T-cell (primary cell): ENCODE data around the gene BBOF1. TPM values are rescaled to one million over a fixed set of nuclear protein-coding genes. Genes with fewer than 3 reads are reported as not detected.
A peak's percentile ranks its signal among the peaks of the same experiment; 100 is the strongest.

Experiments used
- ATAC-seq, 4 experiments: fragments of 200-7000 bp in 3 of 4; fragments of 150-1000 bp in 1 of 4; cut with Tn5 transposase; replicated peaks in 1 of 4; 1 replicate in 3 of 4; 2 replicates in 1 of 4; pipeline ENCODE4 v1.10.0; 2021; ENCODE audit warnings: moderate library complexity in 3 of 4, mild to moderate bottlenecking in 2 of 4, moderate number of reproducible peaks in 1 of 4
- CTCF ChIA-PET, 2 donors: fragments of 300-600 bp; sonication (Branson Sonifier 250); formaldehyde crosslinking; loops; one replicate each; lab custom pipeline; 2022; ENCODE audit warnings: antibody characterized with exemption in 2 of 2; lab: Charles Lee
- POLR2A ChIA-PET, 2 donors: fragments of 300-600 bp; sonication (Branson Sonifier 250); formaldehyde crosslinking; loops; one replicate each; lab custom pipeline; 2022; ENCODE audit warnings: antibody characterized with exemption in 2 of 2; lab: Charles Lee
- DNase-seq, 35 experiments: peaks; one replicate each; pipeline versions ENCODE4 v3.0.0 to v3.0.0-alpha.2; 2013 to 2023
- H3K27ac ChIP-seq: one replicate; pipeline ENCODE4 v1.5.1; 2013; ENCODE audit warnings: low read length
- H3K27me3 ChIP-seq, 2 experiments: replicated peaks in 1 of 2; 1 replicate in 1 of 2; 2 replicates in 1 of 2; pipeline versions ENCODE4 v1.6.1 to v1.7.0; 2013; ENCODE audit warnings: low read length in 1 of 2, mixed read lengths in 1 of 2; ENCODE audit not compliant: control insufficient read depth in 2 of 2, insufficient read depth in 2 of 2; ENCODE audit errors: extremely low read depth in 1 of 2
- H3K36me3 ChIP-seq, 2 donors: 1 replicate in 1 of 2; 2 replicates in 1 of 2; pipeline versions ENCODE4 v1.6.1 to v1.7.0; 2013; ENCODE audit warnings: low read length in 1 of 2; ENCODE audit not compliant: control insufficient read depth in 2 of 2, insufficient read depth in 1 of 2; ENCODE audit errors: extremely low read depth in 1 of 2
- H3K4me1 ChIP-seq, 2 experiments: 1 replicate in 1 of 2; 2 replicates in 1 of 2; pipeline versions ENCODE4 v1.6.1 to v1.7.0; 2013; ENCODE audit warnings: low read length in 2 of 2, mixed read lengths in 1 of 2; ENCODE audit not compliant: insufficient read depth in 2 of 2, control insufficient read depth in 1 of 2; ENCODE audit errors: extremely low read depth in 1 of 2
- H3K4me3 ChIP-seq, 2 donors: 1 replicate in 1 of 2; 2 replicates in 1 of 2; pipeline versions ENCODE4 v1.5.1 to v1.7.0; 2013; ENCODE audit warnings: mild to moderate bottlenecking in 2 of 2, low read length in 1 of 2, moderate library complexity in 1 of 2; ENCODE audit not compliant: control insufficient read depth in 1 of 2; ENCODE audit errors: extremely low read depth in 1 of 2
- H3K9me3 ChIP-seq: 2 replicates; pipeline ENCODE4 v1.7.0; 2013
- H3K27ac Mint-ChIP-seq, 2 donors: one replicate each; pipeline ENCODE4 v1.8.0; 2020 to 2021; ENCODE audit warnings: mild to moderate bottlenecking in 2 of 2, mixed read lengths in 2 of 2
- H3K27me3 Mint-ChIP-seq, 2 donors: one replicate each; pipeline ENCODE4 v1.8.0; 2021 to 2022; ENCODE audit warnings: mixed read lengths in 2 of 2
- H3K36me3 Mint-ChIP-seq: one replicate; pipeline ENCODE4 v1.8.0; 2021; ENCODE audit warnings: mixed read lengths
- H3K4me1 Mint-ChIP-seq, 3 donors: one replicate each; pipeline ENCODE4 v1.8.0; 2020 to 2022; ENCODE audit warnings: mixed read lengths in 3 of 3, mild to moderate bottlenecking in 1 of 3
- H3K4me3 Mint-ChIP-seq, 3 donors: one replicate each; pipeline ENCODE4 v1.8.0; 2020 to 2022; ENCODE audit warnings: mild to moderate bottlenecking in 3 of 3, mixed read lengths in 3 of 3, moderate library complexity in 3 of 3
- H3K9me3 Mint-ChIP-seq, 3 donors: one replicate each; pipeline ENCODE4 v1.8.0; 2020 to 2022; ENCODE audit warnings: mixed read lengths in 3 of 3
- WGBS: methylation state at CpG from one replicate; pipeline ENCODE4 v1.1.5; 2013; ENCODE audit warnings: missing lambda C conversion rate; ENCODE audit not compliant: insufficient coverage; 5-methylcytosine and 5-hydroxymethylcytosine counted together
- total RNA-seq, 35 experiments: library from RNA in 6 of 35; stranded (reverse) in 6 of 35; fragments of 120-200 nt in 1 of 35; gene quantifications; one replicate each; pipeline versions ENCODE4 v1.2.1 to v1.2.4 and lab custom pipeline; 2013 to 2026

Gene BBOF1
- total RNA-seq, 5 donors from 2014 or later (not counting 1 experiment from before 2014, with no cell fraction given) = 1.8 to 3.1 (median 2.3) TPM

GRCh38 chr14:74018174-74018585, 969 bp upstream of the BBOF1 start:
- H3K36me3 Mint-ChIP-seq = peaks cover 8% of the 10 kb centered on the region
- H3K4me3 Mint-ChIP-seq = peak overlapping the region; percentile 89 to 94 (median 92)
- no peaks in the 10 kb centered on the region for H3K27me3 Mint-ChIP-seq
- ATAC-seq (peak in 2 of 4 experiments; percentile 13 to 19), DNase-seq (peak in 1 of 35 experiments; percentile 46)
- peaks cover 15 to 17% (median 16%) of the 10 kb centered on the region in 3 donors for H3K4me1 Mint-ChIP-seq
- peak overlapping the region; percentile 94 to 96 for H3K27ac Mint-ChIP-seq
- peak overlapping the region; percentile 74 to 94 for H3K4me3 ChIP-seq
- 0% methylated on average over 2 of the region's 8 CpGs for WGBS
- POLR2A ChIA-PET = interaction anchor here in 1 of 2 donors (0.5 to 0.7 kb wide), 3 partner anchors 66 to 1638 kb away, joined by 3 to 11 read pairs (median 8); no protein-coding TSS in a partner anchor
- H3K27me3 ChIP-seq = no peaks in the 10 kb centered on the region
- H3K36me3 ChIP-seq = peaks cover 0 to 7% of the 10 kb centered on the region in 2 donors
- CTCF ChIA-PET = interaction anchor here in 1 of 2 donors (0.7 kb wide), 1 partner anchor 44 kb away, joined by 3 read pairs; no protein-coding TSS in a partner anchor
- no peaks in the 10 kb centered on the region for H3K9me3 Mint-ChIP-seq
- H3K4me1 ChIP-seq = peaks cover 4 to 16% of the 10 kb centered on the region in 2 experiments
- no peaks in the 10 kb centered on the region for H3K9me3 ChIP-seq
- peak overlapping the region; percentile 90 for H3K27ac ChIP-seq

- Histone ChIP-seq H3K36me3 (no peaks in the 10 kb centered on the region), H3K27me3 (no peaks in the 10 kb centered on the region), H3K4me3 (peak overlapping the region; percentile 84 to 94), H3K4me1 (peaks cover 4 to 16% of the 10 kb centered on the region in 2 experiments), H3K9me3 (no peaks in the 10 kb centered on the region), H3K27ac (peak overlapping the region; percentile 86)
- peak overlapping the region; percentile 83 to 94 (median 92) for H3K4me3 Mint-ChIP-seq
- H3K36me3 Mint-ChIP-seq = no peaks in the 10 kb centered on the region
- H3K4me1 Mint-ChIP-seq = peaks cover 15 to 17% (median 16%) of the 10 kb centered on the region in 3 donors
- DNase-seq = peak in 1 of 35 experiments; percentile 13
- H3K27ac Mint-ChIP-seq = peak overlapping the region; percentile 87 to 89
- no peaks in the 10 kb centered on the region for H3K9me3 Mint-ChIP-seq
- no peaks in the 10 kb centered on the region for H3K27me3 Mint-ChIP-seq
- POLR2A ChIA-PET = interaction anchor here in 1 of 2 donors (1.2 kb wide), 1 partner anchor 70 kb away, joined by 4 read pairs; the partner anchor contains the start of genes COQ6 and FAM161B
- no peak for ATAC-seq
- CTCF ChIA-PET = interaction anchor here in 1 of 2 donors (0.6 kb wide), 1 partner anchor 247 kb away, joined by 3 read pairs; no protein-coding TSS in a partner anchor
- under 1% methylated on average over 16 of the region's 21 CpGs for WGBS
Measured at GRCh38 chr14:74019408-74020137, 424 bp downstream of the BBOF1 start.

- H3K4me3 ChIP-seq = no peak overlapping the region
- POLR2A ChIA-PET = no interaction called here
- H3K27ac Mint-ChIP-seq = no peak overlapping the region
- no peaks in the 10 kb centered on the region for H3K27me3 Mint-ChIP-seq
- peaks cover 15 to 17% (median 16%) of the 10 kb centered on the region in 3 donors for H3K4me1 Mint-ChIP-seq
- H3K36me3 Mint-ChIP-seq = no peaks in the 10 kb centered on the region
- no peak for ATAC-seq
- H3K9me3 Mint-ChIP-seq = no peaks in the 10 kb centered on the region
- H3K27ac ChIP-seq = no peak overlapping the region
- no peaks in the 10 kb centered on the region for H3K36me3 ChIP-seq
- no peak for DNase-seq
- no peak overlapping the region for H3K4me3 Mint-ChIP-seq
- WGBS = no CpG with 5 or more reads among the region's 4 CpGs
- peaks cover 4 to 16% of the 10 kb centered on the region in 2 experiments for H3K4me1 ChIP-seq
- no peaks in the 10 kb centered on the region for H3K9me3 ChIP-seq
- CTCF ChIA-PET = no interaction called here
- H3K27me3 ChIP-seq = no peaks in the 10 kb centered on the region
Measured at GRCh38 chr14:74022346-74022745, 3.2 kb downstream of the BBOF1 start.

GRCh38 chr14:74029136-74029535, 10.0 kb downstream of the BBOF1 start:
- Histone ChIP-seq H3K4me1 (no peaks in the 10 kb centered on the region), H3K36me3 (no peaks in the 10 kb centered on the region), H3K9me3 (no peaks in the 10 kb centered on the region), H3K4me3 (no peak overlapping the region), H3K27me3 (no peaks in the 10 kb centered on the region), H3K27ac (no peak overlapping the region)
- no peaks in the 10 kb centered on the region for H3K36me3 Mint-ChIP-seq
- WGBS = no CpG with 5 or more reads among the region's 3 CpGs
- H3K27me3 Mint-ChIP-seq = no peaks in the 10 kb centered on the region
- no peaks in the 10 kb centered on the region for H3K9me3 Mint-ChIP-seq
- DNase-seq (no peak), ATAC-seq (no peak)
- CTCF ChIA-PET = no interaction called here
- POLR2A ChIA-PET = no interaction called here
- H3K4me1 Mint-ChIP-seq = no peaks in the 10 kb centered on the region
- no peak overlapping the region for H3K27ac Mint-ChIP-seq
- H3K4me3 Mint-ChIP-seq = no peak overlapping the region

GRCh38 chr14:74034572-74034971, 15.4 kb downstream of the BBOF1 start:
- H3K9me3 ChIP-seq = no peaks in the 10 kb centered on the region
- Mint-ChIP-seq H3K9me3 (no peaks in the 10 kb centered on the region), H3K36me3 (no peaks in the 10 kb centered on the region), H3K27ac (no peak overlapping the region), H3K4me3 (no peak overlapping the region), H3K27me3 (no peaks in the 10 kb centered on the region), H3K4me1 (no peaks in the 10 kb centered on the region)
- DNase-seq (no peak), ATAC-seq (no peak)
- no peak overlapping the region for H3K27ac ChIP-seq
- no peaks in the 10 kb centered on the region for H3K4me1 ChIP-seq
- ChIA-PET CTCF (interaction anchor here in 1 of 2 donors (0.7 kb wide), 1 partner anchor 9 kb away, joined by 3 read pairs; no protein-coding TSS in a partner anchor), POLR2A (no interaction called here)
- WGBS = 86% methylated on average over 2 of the region's 3 CpGs
- no peaks in the 10 kb centered on the region for H3K27me3 ChIP-seq
- no peaks in the 10 kb centered on the region for H3K36me3 ChIP-seq
- H3K4me3 ChIP-seq = no peak overlapping the region

- Mint-ChIP-seq H3K4me3 (no peak overlapping the region), H3K36me3 (no peaks in the 10 kb centered on the region), H3K27me3 (no peaks in the 10 kb centered on the region), H3K9me3 (no peaks in the 10 kb centered on the region), H3K27ac (no peak overlapping the region), H3K4me1 (no peaks in the 10 kb centered on the region)
- ATAC-seq = no peak
- H3K27ac ChIP-seq = no peak overlapping the region
- no peaks in the 10 kb centered on the region for H3K36me3 ChIP-seq
- H3K9me3 ChIP-seq = no peaks in the 10 kb centered on the region
- DNase-seq = no peak
- CTCF ChIA-PET = interaction anchor here (0.6 to 0.7 kb wide), 6 partner anchors 48 to 1624 kb away, joined by 3 to 5 read pairs (median 4); no protein-coding TSS in a partner anchor
- H3K27me3 ChIP-seq = no peaks in the 10 kb centered on the region
- no peaks in the 10 kb centered on the region for H3K4me1 ChIP-seq
- POLR2A ChIA-PET = interaction anchor here in 1 of 2 donors (0.6 kb wide), 1 partner anchor 692 kb away, joined by 4 read pairs; no protein-coding TSS in a partner anchor
- WGBS = 100% methylated on average over 1 of the region's 4 CpGs
- no peak overlapping the region for H3K4me3 ChIP-seq
Measured at GRCh38 chr14:74035556-74035955, 16.4 kb downstream of the BBOF1 start.
